NCI-H1436 (cell line): Measurements from ENCODE around the gene FKBP4.

Source experiments
- DNase-seq: peaks from one replicate; lab custom pipeline; 2025; lab: John Stamatoyannopoulos, UW

The FKBP4 gene

GRCh38 chr12:2813214-2814185 lies 18.7 kb downstream of the FKBP4 start:
- peak; percentile 45 for DNase-seq

GRCh38 chr12:2819810-2820209 lies 25.0 kb downstream of the FKBP4 start:
- no peak for DNase-seq

GRCh38 chr12:2820432-2820831 lies 25.7 kb downstream of the FKBP4 start:
- DNase-seq, result no peak

DNA sequence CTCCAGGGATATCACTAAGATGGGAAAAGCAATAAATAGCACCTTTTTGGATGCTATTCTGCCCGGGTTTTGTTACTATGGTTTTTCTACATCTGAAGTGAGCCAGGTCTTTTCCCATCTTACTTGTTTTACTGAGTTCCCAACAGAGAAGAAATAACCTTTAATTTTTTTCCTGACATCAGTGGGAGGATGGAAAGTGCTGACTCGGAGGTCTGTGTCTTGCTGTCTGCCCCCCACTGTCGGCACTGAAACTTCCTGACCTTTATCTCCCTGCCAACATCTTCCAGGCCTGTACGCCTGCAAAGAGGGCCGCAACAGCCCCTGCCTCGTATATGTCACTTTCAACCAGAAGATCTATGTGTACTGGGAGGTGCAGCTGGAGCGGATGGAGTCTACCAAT lies 28.7 kb downstream of the FKBP4 start:
- no peak for DNase-seq

GRCh38 chr12:2824541-2824940 lies 29.8 kb downstream of the FKBP4 start:
- no peak for DNase-seq

DNA sequence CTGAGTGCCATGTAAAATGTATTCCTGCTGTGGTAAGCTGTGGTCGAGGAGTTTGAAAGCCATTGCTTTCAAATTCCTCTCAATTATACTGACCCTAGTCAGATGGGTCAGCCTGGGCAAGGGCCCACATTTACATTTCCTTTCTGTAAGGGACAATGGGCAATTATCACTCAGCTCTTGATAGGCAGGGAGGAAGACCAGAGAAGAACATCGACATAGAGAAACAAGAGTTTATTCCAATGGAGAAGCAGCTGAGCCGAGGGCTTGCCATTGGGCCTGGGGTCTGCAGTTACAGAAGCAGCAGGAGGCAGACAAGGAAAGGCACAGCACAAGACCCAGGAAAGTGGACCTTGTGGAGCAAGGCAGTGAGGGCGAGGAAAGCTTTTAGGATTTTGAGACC lies 30.4 kb downstream of the FKBP4 start:
- DNase-seq, result no peak

DNA sequence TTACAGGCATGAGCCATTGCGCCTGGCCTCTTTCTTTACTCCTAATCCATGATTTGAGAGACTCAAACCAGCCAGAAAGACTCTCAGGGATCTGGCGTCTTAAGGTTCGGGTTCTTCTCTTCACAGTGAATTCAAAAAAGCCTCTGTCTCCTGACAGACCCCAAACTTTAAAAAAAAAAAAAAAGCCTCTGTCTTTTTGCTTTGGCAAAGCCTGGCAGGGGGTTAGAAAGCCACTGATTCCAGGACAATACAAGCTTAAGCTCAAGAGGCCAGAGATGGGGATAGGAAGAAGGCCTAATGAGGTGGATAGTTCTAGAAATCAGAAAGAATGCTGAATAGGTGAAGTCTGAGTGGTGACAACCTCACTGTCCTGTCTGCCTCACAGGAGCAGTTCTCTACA lies 31.3 kb downstream of the FKBP4 start:
- no peak for DNase-seq

DNA sequence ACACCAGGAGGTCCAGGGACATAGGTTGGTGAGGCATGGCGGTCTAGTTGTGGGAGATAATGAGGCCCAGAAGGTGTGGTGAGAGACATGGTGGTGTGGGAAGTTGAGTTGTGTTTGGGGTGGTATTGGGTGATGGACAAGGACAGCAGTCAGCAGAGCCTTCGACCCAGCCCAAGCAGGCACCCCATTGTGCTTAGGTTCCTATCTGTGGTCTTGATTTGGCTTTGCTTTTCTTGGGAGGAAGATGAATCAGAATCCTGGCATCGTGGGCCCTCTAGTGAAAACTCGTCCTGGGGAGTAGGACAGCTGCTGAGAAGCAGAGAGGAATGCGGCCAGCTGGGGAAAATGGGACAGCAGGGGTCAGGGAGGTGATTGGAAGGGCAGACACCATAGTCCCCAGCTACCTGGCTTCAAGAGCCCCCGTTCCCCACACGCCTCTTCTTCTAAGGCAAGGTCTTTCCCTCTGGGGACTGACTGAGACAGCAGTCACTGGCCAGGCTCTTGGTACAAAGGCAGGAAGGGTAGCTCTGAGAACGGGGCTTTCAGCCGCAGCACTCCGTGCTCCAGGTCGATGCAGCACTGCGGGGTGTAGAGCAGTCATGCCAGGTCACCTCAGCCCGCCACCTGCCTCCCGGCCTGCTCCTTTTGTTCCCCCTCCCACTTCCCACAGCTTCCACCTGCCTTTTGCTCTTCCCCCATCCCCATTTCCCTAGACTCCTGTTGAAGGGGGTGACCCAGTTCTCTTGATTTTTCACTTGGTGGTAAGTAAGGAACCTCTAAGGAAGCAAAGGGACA lies 32.1 kb downstream of the FKBP4 start:
- no peak for DNase-seq

- DNase-seq, result no peak
These were observed 34.5 kb downstream of the FKBP4 start for GRCh38 chr12:2829275-2829674.

- DNase-seq, result no peak
These were observed 37.9 kb downstream of the FKBP4 start for GRCh38 chr12:2832550-2833127.

DNA sequence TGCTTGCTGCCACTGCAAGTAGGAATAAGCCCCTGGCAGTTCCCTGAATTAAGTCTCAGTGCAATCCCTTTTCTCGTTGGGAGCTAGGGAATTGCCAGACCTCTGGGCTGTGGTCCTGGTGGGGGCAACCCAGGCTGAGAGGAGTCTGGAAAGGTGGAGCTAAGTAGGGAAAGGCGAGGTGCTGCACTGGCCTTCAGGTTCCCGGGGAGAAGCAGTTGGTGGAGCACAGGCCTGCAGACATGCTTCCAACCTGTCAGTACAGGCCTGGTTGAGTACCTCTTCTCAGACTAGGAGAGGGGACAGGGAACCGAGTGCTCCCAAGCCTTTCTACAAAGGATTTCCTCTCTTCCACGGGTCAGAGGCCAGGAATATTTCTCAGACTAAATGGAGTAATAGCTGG lies 38.6 kb downstream of the FKBP4 start:
- DNase-seq, result no peak

DNA sequence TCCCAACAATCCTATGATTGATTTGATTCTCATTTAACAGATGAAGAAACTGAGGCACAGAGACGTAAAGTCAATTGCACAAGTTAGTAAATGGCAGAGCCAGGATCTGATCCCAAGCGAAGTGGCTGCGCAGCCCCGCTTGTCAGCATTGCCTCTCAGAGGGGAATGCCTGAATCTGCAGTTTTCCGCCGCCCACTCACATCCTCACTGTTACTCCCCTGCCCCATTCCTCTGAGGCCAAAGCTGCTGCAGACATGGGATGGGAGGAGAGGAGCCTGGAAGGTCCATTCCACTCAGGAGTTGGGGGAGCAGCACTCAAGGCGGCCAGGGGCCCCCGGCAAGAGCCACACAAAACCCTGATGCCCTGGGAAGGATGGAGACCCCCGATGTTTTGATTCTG lies 39.0 kb downstream of the FKBP4 start:
- DNase-seq, result no peak

GRCh38 chr12:2834581-2835491 lies 40.1 kb downstream of the FKBP4 start, which contains the start of gene NRIP2:
TSS of gene NRIP2 (minus strand) at chr12:2835035. CDS start at chr12:2834983, 52 bp downstream.
- DNase-seq, result no peak

DNA sequence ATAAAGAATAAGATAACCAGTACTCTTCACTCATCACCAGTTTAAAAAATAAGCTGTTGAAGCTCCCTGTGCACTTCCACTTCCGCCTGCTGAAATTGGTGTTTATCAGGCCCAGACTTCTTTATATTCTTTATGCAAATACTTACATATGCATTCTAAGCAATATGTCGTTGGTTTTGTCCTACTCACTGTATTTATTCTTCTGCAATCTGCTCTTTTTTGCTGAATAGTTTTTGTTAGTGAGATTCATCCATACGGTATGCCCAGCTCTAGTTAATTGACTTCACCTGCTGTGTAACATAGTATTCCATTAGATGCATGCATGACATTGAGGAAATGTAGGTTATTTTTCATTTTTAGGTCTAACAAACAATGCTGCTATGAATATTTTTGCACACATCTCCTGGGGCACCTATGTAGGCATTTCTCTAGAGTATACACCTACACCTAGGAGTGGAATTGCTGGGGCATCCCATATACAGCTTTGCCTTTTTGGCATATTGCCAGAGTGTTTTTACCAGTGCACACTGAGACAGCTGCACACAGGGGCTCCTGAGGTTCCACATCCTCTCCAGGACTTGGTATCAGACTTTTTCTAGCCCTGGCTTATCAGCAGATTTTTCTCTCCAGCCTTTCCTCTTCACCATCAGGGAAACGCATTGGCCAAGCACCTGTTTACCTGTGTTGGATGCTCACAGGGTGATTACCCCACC lies 41.1 kb downstream of the FKBP4 start:
- DNase-seq, result no peak

DNA sequence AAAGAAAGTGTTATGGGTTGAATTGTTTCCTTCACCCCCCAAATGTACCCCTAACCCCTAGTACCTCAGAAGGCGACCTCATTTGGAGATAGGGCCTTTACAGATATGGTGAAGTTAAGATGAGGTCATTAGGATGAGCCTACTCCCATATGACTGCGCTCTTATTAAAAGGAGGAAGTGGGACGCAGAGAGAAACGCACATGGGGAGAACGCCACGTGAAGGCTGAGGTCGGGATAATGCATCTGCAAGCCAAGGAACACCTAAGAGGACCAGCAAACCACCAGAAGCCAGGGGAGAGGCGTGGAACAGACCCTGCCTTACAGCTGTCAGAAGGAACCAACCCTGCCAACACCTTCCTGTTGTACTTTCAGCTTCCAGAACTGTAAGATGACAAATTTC lies 41.8 kb downstream of the FKBP4 start:
- no peak for DNase-seq

- DNase-seq, result no peak
These were observed 46.4 kb downstream of the FKBP4 start for GRCh38 chr12:2841056-2841650.

DNA sequence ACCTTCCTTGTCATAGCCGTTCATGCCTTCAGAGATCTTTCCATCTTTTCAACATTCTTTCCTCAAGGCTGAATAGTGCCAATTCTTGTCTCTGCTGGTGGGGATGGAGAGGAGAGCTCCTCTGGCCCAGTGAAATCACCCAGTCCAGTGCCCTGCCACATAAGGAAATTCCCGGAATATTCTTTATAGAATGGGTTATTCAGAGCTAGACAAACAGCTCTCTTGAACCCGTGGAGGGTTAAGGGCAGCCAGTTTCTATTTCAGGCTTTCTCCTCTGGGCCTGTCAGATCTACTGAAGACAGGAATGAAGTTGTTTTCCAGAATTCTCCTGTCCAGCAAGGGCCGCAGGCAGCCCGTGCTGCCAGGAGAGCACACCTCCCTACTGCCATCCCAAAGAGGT lies 48.2 kb downstream of the FKBP4 start:
- no peak for DNase-seq

DNA sequence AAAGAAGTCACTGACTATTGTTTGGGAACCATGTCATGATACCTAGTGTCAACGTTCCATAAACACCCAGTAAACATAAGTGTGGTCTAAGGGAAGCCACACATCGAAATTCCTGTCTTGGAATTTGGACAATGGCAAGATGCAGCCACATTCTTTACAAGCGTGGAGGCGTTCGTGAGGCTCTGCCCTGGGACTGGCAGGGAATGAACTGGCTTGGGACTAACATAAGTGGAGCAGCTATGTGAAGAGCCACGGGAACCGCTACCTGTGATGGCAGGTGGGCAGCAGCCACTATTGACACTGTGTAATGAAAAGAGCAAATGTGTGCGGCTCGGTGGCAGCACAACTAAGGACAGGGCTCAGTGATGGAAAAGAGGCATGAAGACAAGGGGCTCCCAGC lies 50.0 kb downstream of the FKBP4 start:
- DNase-seq, result no peak

DNA sequence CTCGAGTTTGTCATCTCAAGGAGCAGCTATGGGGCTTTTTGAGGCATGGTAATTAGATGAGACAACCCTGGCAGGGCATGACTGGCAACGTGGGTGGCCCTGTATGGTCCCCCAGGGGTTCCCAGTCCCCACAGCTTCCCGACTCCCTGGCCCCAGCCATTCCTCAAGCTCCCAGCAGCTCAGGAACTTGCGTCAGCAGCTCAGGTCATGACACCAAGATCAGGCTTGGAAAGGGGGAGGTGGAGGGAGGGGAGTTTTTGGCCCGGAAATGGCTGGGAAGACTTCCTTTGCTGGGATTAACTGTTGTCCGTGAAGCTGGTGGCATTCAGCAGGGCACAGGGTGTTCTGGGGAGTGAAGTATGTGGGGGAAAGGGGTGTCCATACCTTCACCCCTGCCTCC lies 50.5 kb downstream of the FKBP4 start:
- no peak for DNase-seq

DNA sequence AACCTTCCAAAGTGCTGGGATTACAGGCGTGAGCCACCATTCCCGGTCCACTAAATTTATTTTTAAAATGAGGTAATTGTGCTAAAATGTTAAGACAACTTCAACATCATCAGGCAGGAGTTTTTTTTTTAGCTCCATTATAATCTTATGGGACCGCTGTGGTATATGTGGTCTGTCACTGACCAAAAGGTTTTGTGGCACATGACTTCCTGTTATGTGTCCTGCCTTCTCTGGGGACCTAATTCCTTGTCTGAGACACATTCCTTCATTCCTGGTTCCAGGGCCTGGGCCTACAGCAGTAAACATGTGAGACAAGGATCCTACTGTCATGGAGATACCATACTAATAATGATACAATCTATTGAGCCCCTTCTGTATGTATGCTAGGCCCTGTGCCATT lies 57.2 kb downstream of the FKBP4 start:
- no peak for DNase-seq

- DNase-seq, result peak; percentile 19
These were observed 58.9 kb downstream of the FKBP4 start for GRCh38 chr12:2853626-2854025.
